Lower leg skin (tissue), 4 donors: Measurements from ENCODE around the gene ZSWIM4. TPM values are rescaled to one million over a fixed set of nuclear protein-coding genes. Genes with fewer than 3 reads are reported as not detected.

Experiments
- DNase-seq, 2 donors: peaks; one replicate each; pipeline ENCODE4 v3.0.0-alpha.2; 2019; ENCODE audit warnings: low spot score in 2 of 2
- H3K4me3 ChIP-seq: fragments of 200-600 bp; sonication (generic); 2 replicates; pipeline ENCODE4 v1.5.1; 2017; ENCODE audit warnings: mild to moderate bottlenecking, low read depth; ENCODE audit not compliant: poor library complexity, severe bottlenecking
- CTCF ChIP-seq, 3 donors: fragments of 450-650 bp; IDR thresholded peaks; one replicate each; pipeline ENCODE4 v1.5.1; 2016; ENCODE audit warnings: antibody characterized with exemption in 3 of 3, mild to moderate bottlenecking in 3 of 3, moderate library complexity in 2 of 3
- POLR2A ChIP-seq, 2 donors: fragments of 450-650 bp; IDR thresholded peaks; one replicate each; pipeline ENCODE4 v1.6.1; 2016 to 2017; ENCODE audit warnings: antibody characterized with exemption in 2 of 2, mild to moderate bottlenecking in 1 of 2, moderate library complexity in 1 of 2
- WGBS, 2 donors: methylation state at CpG; one replicate each; pipeline ENCODE4 v1.1.5; 2018; 5-methylcytosine and 5-hydroxymethylcytosine counted together
- intact Hi-C: fragments of 100-400 bp; cut with DNase I; formaldehyde crosslinking; loops from one replicate; pipeline ENCODE4 v1.15.0; 2023; ENCODE audit warnings: low total_unique reads
- total RNA-seq, 4 donors: library from RNA; depleted of rRNA; stranded (reverse); fragments of >200 nt; gene quantifications; one replicate each; pipeline ENCODE4 v1.1.0, GENCODE V29; 2016

The ZSWIM4 gene
- total RNA-seq, 4 donors from 2014 or later: 22.3 to 29.9 (median 23.3) TPM

GRCh38 chr19:13831537-13832467 lies 36.6 kb downstream of the ZSWIM4 start:
- TF ChIP-seq CTCF (IDR thresholded peaks at IDR 0.05) (no peak), POLR2A (IDR thresholded peaks at IDR 0.05) (no peak)
- no peak for DNase-seq
- intact Hi-C loops: no loop called here
- 60 to 66% methylated on average over 22 of the region's 22 CpGs for WGBS, 2 donors
- no peak overlapping the region for H3K4me3 ChIP-seq

- no peak for TF ChIP-seq POLR2A (IDR thresholded peaks at IDR 0.05)
- no peak for TF ChIP-seq CTCF (IDR thresholded peaks at IDR 0.05)
- WGBS, 2 donors: 11 to 15% methylated on average over 24 to 47 of the region's 59 CpGs
- no peak overlapping the region for H3K4me3 ChIP-seq
- intact Hi-C loops: no loop called here
- DNase-seq: peak; percentile 93 to 99
These were observed 38.3 kb downstream of the ZSWIM4 start for GRCh38 chr19:13833330-13834243.

GRCh38 chr19:13834244-13835069 lies 39.2 kb downstream of the ZSWIM4 start:
- no peak overlapping the region for H3K4me3 ChIP-seq
- 58 to 61% methylated on average over 14 of the region's 14 CpGs for WGBS, 2 donors
- no peak for TF ChIP-seq POLR2A (IDR thresholded peaks at IDR 0.05)
- no peak for DNase-seq
- intact Hi-C loops: no loop called here

GRCh38 chr19:13835791-13836723 lies 40.8 kb downstream of the ZSWIM4 start:
- WGBS, 2 donors: 31 to 37% methylated on average over 21 of the region's 21 CpGs
- peak in 1 of 2 donors; percentile 89 for DNase-seq
- no peak overlapping the region for H3K4me3 ChIP-seq
- intact Hi-C loops: no loop called here
- no peak for TF ChIP-seq CTCF (IDR thresholded peaks at IDR 0.05)
- TF ChIP-seq POLR2A (IDR thresholded peaks at IDR 0.05): no peak

GRCh38 chr19:13838435-13839129 lies 43.3 kb downstream of the ZSWIM4 start:
- 22 to 25% methylated on average over 17 to 18 of the region's 18 CpGs for WGBS, 2 donors
- intact Hi-C loops: no loop called here
- no peak for TF ChIP-seq POLR2A (IDR thresholded peaks at IDR 0.05)
- no peak for TF ChIP-seq CTCF (IDR thresholded peaks at IDR 0.05)
- DNase-seq: no peak
- H3K4me3 ChIP-seq: no peak overlapping the region
